Kidney epithelial cell (primary cell): ENCODE results near the gene COL4A3. TPM values are rescaled to one million over a fixed set of nuclear protein-coding genes. Genes with fewer than 3 reads are reported as not detected.

ENCODE experiments used
- DNase-seq: peaks from one replicate; pipeline ENCODE4 v3.0.0-alpha.2; 2010; ENCODE audit warnings: low read depth
- H3K27me3 ChIP-seq: 2 replicates; pipeline ENCODE4 v1.6.0; 2011; ENCODE audit warnings: low read length; ENCODE audit not compliant: control insufficient read depth, insufficient read depth
- H3K36me3 ChIP-seq: 2 replicates; pipeline ENCODE4 v1.5.1; 2011; ENCODE audit warnings: low read length; ENCODE audit not compliant: control insufficient read depth, insufficient read depth
- H3K4me3 ChIP-seq: 2 replicates; pipeline ENCODE4 v1.5.1; 2011; ENCODE audit warnings: low read depth, mild to moderate bottlenecking, control low read depth, low read length
- total RNA-seq: library from RNA; depleted of rRNA; stranded (reverse); fragments of >200 nt; gene quantifications from 2 replicates; pipeline ENCODE4 v1.2.3, GENCODE V29; 2015
- TF ChIP-seq, protein P1 (sequence below): IDR thresholded peaks from 2 replicates; pipeline ENCODE4 v1.5.1; 2011; ENCODE audit warnings: mild to moderate bottlenecking, moderate library complexity, low read length, control low read depth, inconsistent platforms; ENCODE audit not compliant: insufficient read depth, poor library complexity, severe bottlenecking

The COL4A3 gene
- total RNA-seq, 1 donor from 2014 or later, result 2.3 TPM

GRCh38 chr2:227150222-227150936, 14.0 kb upstream of the COL4A3 start:
- Histone ChIP-seq H3K27me3 (no peaks in the 10 kb centered on the region), H3K36me3 (no peaks in the 10 kb centered on the region), H3K4me3 (no peak overlapping the region)
- TF ChIP-seq, protein P1, sequence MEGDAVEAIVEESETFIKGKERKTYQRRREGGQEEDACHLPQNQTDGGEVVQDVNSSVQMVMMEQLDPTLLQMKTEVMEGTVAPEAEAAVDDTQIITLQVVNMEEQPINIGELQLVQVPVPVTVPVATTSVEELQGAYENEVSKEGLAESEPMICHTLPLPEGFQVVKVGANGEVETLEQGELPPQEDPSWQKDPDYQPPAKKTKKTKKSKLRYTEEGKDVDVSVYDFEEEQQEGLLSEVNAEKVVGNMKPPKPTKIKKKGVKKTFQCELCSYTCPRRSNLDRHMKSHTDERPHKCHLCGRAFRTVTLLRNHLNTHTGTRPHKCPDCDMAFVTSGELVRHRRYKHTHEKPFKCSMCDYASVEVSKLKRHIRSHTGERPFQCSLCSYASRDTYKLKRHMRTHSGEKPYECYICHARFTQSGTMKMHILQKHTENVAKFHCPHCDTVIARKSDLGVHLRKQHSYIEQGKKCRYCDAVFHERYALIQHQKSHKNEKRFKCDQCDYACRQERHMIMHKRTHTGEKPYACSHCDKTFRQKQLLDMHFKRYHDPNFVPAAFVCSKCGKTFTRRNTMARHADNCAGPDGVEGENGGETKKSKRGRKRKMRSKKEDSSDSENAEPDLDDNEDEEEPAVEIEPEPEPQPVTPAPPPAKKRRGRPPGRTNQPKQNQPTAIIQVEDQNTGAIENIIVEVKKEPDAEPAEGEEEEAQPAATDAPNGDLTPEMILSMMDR, result no peak
- no peak for DNase-seq

GRCh38 chr2:227152093-227152766, 12.2 kb upstream of the COL4A3 start:
- H3K36me3 ChIP-seq, result no peaks in the 10 kb centered on the region

GRCh38 chr2:227153307-227153706, 11.1 kb upstream of the COL4A3 start:
- TF ChIP-seq, protein P1, result no peak
- Histone ChIP-seq H3K4me3 (no peak overlapping the region), H3K36me3 (no peaks in the 10 kb centered on the region), H3K27me3 (no peaks in the 10 kb centered on the region)
- DNase-seq, result no peak

More at GRCh38 chr2:227152093-227152766, 12.2 kb upstream of the COL4A3 start:
- Histone ChIP-seq H3K27me3 (no peaks in the 10 kb centered on the region), H3K4me3 (no peak overlapping the region)
- DNase-seq, result no peak
- TF ChIP-seq, protein P1, result no peak

DNA sequence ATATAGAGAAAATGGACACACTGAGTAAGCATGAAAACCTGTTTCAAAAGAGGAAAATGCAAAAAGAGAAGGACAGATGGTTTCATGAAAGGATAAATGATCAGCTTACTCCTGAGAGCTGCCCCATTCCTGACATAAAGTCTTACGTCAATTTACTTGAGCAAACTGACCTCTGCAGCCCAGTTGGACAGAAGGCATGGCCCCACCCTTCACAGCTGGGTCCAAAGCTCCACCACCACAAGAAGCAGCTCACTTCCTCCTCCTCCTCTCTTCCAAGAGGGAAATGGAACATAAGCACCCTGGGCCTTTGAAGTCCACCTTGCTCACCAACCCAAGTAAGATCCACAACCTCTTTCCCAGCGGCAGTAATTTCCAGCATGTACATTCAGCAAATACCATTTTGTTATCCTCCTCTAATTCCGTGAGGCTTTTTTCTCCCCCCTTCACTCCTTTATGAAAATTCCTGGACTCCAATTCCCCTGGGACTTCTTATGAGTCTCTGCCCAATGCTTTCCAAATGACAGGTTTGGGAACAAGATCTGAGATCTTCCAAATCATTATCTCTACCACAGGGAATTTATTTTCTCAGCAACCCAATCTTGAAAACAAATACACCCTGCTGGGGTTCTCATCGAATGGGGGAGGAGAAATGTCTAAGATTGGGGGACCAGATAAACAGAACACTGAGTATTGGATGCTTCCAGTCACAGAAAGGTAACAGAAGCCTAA, 10.5 kb upstream of the COL4A3 start:
- H3K4me3 ChIP-seq, result no peak overlapping the region
- TF ChIP-seq, protein P1, result no peak
- DNase-seq, result no peak
- H3K36me3 ChIP-seq, result no peaks in the 10 kb centered on the region
- H3K27me3 ChIP-seq, result no peaks in the 10 kb centered on the region

DNA sequence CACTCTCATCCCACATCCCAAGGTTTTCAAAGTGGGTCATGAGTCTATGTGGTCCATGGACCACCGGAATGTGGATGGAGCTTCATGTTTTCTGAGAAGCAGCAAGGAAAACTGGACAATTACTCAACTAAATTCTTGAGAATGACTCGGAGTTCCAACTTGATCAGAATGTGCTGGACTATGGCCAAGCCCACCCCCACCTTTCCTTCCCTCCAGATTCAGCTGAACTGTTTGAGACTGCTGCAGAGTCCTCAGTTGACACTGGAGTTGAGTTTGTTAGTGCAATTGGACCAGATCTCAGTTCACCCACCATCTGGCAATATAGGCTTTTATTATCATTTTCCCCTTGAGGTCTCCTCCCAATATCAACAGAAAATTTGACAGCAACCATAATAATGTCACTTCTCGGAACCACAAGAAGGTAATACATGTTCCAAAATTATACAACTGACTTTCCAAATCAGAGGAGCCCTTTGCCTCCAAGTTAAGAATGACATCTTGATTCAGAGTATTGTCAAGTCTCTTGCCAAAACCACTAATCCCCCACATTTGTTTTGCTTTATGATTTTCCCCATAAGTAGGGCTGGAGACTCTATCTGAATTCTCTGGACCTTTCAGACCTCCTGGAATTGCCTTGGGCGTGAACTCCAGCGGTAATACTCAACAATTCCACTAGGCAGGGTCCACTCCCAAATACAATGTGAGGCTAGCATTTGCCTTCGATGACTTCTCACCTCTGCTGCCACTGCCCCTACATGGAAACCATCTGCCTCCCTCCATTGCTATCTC, 9.2 kb upstream of the COL4A3 start:
- DNase-seq, result peak; percentile 56
- TF ChIP-seq, protein P1, result no peak
- no peaks in the 10 kb centered on the region for H3K27me3 ChIP-seq
- no peaks in the 10 kb centered on the region for H3K36me3 ChIP-seq
- no peak overlapping the region for H3K4me3 ChIP-seq
